ENCODE measurements around the gene R3HDM2.

GRCh38 chr12:57444744-57445143 is 13.9 kb upstream of the R3HDM2 start:
- TF ChIP-seq CTCF (IDR thresholded peaks at IDR 0.05) (no peak), POLR2A (IDR thresholded peaks at IDR 0.05) (no peak)

Measured in breast epithelium (tissue), 3 donors.